ENCODE data around the gene LCLAT1. TPM values are rescaled to one million over a fixed set of nuclear protein-coding genes. Genes with fewer than 3 reads are reported as not detected.

Gene LCLAT1
- total and polyA plus RNA-seq, 4 donors, result 2.4 to 14.6 (median 10.7) TPM

- Histone ChIP-seq H3K27me3 (ENCODE audit: control insufficient read depth in 4 of 4, insufficient read depth in 4 of 4, low read length in 3 of 4) (no peaks in the 10 kb centered on the region), H3K36me3 (ENCODE audit: control insufficient read depth in 4 of 4, insufficient read depth in 3 of 4, low read depth in 1 of 4, low read length in 3 of 4) (no peaks in the 10 kb centered on the region), H3K4me1 (ENCODE audit: control insufficient read depth in 4 of 4, insufficient read depth in 4 of 4, low read length in 3 of 4) (peaks cover 0 to 6% (median 0%) of the 10 kb centered on the region in 4 donors), H3K9ac (ENCODE audit: low read depth in 1 of 2, low read length in 2 of 2) (no peak overlapping the region), H3K4me3 (ENCODE audit: low read depth in 1 of 3, low read length in 3 of 3) (no peak overlapping the region), H3K27ac (ENCODE audit: low read depth in 1 of 2, low read length in 2 of 2) (no peak overlapping the region), H3K9me3 (ENCODE audit: control insufficient read depth in 4 of 4, low read length in 3 of 4) (no peaks in the 10 kb centered on the region)
- 87% methylated on average over 3 of the region's 3 CpGs for WGBS
- TF ChIP-seq RAD21 (IDR thresholded peaks at IDR 0.05), result no peak
- no peak for TF ChIP-seq GABPA (IDR thresholded peaks at IDR 0.05 in 1 of 2, conservative IDR thresholded peaks at IDR 0.05 in 1 of 2)
- TF ChIP-seq FOXA2 (IDR thresholded peaks at IDR 0.05), result no peak
- no peak for TF ChIP-seq HNF4G (IDR thresholded peaks at IDR 0.05)
- no peak for TF ChIP-seq RXRA (IDR thresholded peaks at IDR 0.05)
- TF ChIP-seq JUND (IDR thresholded peaks at IDR 0.05), result no peak
- TF ChIP-seq ZBTB33 (IDR thresholded peaks at IDR 0.05), result no peak
- DNase-seq (ENCODE audit: low spot score), result no peak
Measured at GRCh38 chr2:30484145-30484544, 37.1 kb downstream of the LCLAT1 start.

GRCh38 chr2:30484995-30485394 lies 37.9 kb downstream of the LCLAT1 start:
- Histone ChIP-seq H3K27ac (ENCODE audit: low read depth in 1 of 2, low read length in 2 of 2) (no peak overlapping the region), H3K9me3 (ENCODE audit: control insufficient read depth in 4 of 4, low read length in 3 of 4) (no peaks in the 10 kb centered on the region), H3K4me1 (ENCODE audit: control insufficient read depth in 4 of 4, insufficient read depth in 4 of 4, low read length in 3 of 4) (peaks cover 0 to 6% (median 0%) of the 10 kb centered on the region in 4 donors), H3K4me3 (ENCODE audit: low read depth in 1 of 3, low read length in 3 of 3) (no peak overlapping the region), H3K27me3 (ENCODE audit: control insufficient read depth in 4 of 4, insufficient read depth in 4 of 4, low read length in 3 of 4) (no peaks in the 10 kb centered on the region), H3K9ac (ENCODE audit: low read depth in 1 of 2, low read length in 2 of 2) (no peak overlapping the region), H3K36me3 (ENCODE audit: control insufficient read depth in 4 of 4, insufficient read depth in 3 of 4, low read depth in 1 of 4, low read length in 3 of 4) (no peaks in the 10 kb centered on the region)
- DNase-seq (ENCODE audit: low spot score), result no peak
- TF ChIP-seq ZBTB33 (IDR thresholded peaks at IDR 0.05) (no peak), TAF1 (conservative IDR thresholded peaks at IDR 0.05) (no peak), FOXA2 (IDR thresholded peaks at IDR 0.05) (no peak), SP1 (IDR thresholded peaks at IDR 0.05) (no peak), JUND (IDR thresholded peaks at IDR 0.05) (no peak), HNF4A (conservative IDR thresholded peaks at IDR 0.05) (no peak), MAX (IDR thresholded peaks at IDR 0.05) (no peak), HNF4G (IDR thresholded peaks at IDR 0.05) (no peak), RAD21 (IDR thresholded peaks at IDR 0.05) (no peak), YY1 (IDR thresholded peaks at IDR 0.05) (no peak), RXRA (IDR thresholded peaks at IDR 0.05) (no peak), REST (IDR thresholded peaks at IDR 0.05) (no peak), EGR1 (IDR thresholded peaks at IDR 0.05; ENCODE audit: low read depth in 2 of 2) (no peak), CTCF (IDR thresholded peaks at IDR 0.05; ENCODE audit: low read depth, low read length, missing input control) (no peak), FOXA1 (IDR thresholded peaks at IDR 0.05) (no peak), GABPA (IDR thresholded peaks at IDR 0.05 in 1 of 2, conservative IDR thresholded peaks at IDR 0.05 in 1 of 2) (no peak), ATF3 (IDR thresholded peaks at IDR 0.05) (no peak), NR2F2 (IDR thresholded peaks at IDR 0.05) (no peak)
- WGBS, result 92% methylated on average over 4 of the region's 4 CpGs
